GM21723 (cell line): ENCODE results near the gene TRPM6.
A peak's percentile ranks its signal among the peaks of the same experiment; 100 is the strongest.
"Not testable (repeated sequence)": the region's sequence is repeated elsewhere in the genome, so short reads cannot be mapped to it uniquely, and the experiment has no call there.

ENCODE experiments used
- ATAC-seq: cut with Tn5 transposase; IDR thresholded peaks from one replicate; pipeline ENCODE4 v1.9.1; 2021; ENCODE audit warnings: mild to moderate bottlenecking, moderate library complexity; ENCODE audit not compliant: unreplicated experiment

TRPM6 gene

DNA sequence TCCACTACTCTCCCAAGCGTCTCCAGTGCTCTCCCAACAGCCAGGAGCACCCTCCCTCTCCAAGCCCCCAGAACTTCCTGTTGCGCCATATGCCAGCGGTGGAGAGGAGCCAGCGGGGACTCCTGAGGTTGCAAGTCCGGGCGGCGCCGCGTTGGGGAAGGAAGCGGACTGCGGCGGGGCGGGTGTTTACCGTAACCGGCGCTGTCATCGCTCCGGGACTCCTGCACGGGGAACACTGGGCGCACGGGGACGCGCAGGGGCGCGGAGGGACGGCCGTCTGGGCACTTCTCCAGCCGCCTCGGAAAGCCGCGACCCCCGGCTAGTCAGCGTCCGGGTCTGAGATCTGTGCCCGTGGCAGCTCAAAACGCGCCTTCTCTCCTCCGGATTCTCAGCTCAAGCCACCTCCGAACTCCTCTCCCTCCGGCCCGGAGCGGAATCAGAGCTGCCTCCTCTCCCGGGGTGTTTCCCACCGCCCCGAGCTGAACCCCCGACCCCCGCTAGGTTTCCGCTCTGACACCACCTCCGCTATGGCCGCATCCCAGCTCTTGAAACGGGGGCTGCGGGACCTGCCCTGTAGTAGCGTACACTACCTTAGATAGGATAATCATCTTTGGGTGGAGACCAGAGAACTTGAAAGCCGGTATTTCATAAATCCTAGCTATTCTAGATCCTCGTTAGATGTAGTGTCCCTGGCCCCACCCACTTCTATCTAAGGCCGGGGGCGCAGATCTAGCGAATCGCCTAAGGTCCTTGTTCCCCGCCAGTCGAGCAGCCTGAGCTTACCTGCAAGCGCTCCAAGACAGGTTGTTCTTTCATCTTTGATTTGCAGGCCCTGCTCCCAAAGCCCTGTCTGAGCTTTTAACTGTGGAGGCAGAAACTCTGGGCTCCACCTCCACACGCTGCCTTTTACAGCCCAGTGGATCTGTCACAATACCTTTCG lies at the start of gene TRPM6:
TSS of gene TRPM6 (minus strand) at position 881 of the 940 bp plus-strand sequence. CDS start at position 816, 65 bp downstream.
- peak; percentile 64 for ATAC-seq

DNA sequence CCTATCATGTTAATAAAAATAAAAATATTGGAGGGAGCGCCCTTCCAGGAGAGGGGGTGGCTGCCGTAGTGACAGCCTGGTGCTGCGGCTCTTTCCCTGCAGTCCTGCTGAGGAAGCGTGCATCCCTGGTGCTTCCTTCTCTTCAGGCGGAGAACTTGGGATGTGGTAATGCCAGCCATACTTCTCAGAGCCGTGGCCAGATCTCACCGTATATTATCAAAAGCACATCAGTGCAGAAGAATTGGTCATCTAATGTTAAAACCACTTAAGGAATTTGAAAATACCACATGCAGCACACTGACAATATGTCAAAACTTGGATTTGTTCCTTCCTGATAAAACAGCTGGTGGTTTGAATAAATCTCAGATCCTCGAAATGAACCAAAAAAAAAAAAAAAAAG lies 47.3 kb upstream of the TRPM6 start:
- no peak for ATAC-seq

DNA sequence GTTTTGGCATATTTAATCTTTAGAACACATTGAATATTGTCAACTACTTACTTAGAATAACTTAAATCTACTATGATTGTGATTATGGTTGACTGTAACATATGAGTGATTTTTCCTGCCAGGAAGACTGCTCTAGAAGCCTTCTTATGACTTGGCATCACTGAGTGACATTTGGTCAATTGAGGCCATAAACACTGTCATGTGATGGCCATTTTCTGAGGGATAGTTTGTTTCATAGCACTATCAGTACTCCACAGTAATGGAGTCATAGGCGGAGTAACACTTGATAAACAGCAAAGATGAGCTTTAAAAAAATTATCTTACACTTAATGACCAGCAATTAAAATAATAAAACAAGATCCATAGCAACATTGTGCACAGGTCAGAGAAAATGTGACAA lies 34.0 kb upstream of the TRPM6 start:
- no peak for ATAC-seq

DNA sequence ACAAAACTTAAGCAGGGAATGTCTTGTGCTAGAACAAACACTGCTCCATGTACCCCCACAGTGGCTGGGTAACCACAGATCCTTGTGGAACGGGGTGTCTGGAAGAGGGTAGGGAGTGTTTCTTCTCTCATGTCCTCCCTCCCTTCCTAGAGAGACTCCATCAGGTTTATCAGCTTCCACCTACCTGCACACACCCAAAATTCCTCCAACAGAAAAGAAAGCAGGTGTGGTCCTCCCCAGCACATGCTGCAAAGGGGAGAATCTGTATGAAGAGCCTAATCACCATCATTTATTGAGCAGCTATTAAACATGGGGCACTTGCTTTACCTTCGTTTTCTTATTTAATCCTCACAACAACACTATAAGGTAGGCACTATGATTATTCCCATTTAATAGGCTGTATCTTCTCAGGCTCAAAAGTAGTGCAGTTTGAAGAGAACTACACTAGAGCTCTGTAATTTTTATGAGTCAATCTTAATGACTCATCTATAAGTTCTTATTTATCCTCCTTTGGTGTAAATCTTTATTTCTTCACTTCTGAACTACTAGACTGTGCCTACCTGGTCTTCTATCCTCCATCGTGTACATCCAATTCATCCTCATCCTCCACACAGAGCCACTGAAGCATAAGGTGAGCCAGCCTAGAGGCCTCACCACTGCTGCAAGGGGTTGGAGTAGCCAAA lies 33.4 kb upstream of the TRPM6 start:
- no peak for ATAC-seq

GRCh38 chr9:74910036-74910435 lies 22.3 kb upstream of the TRPM6 start:
- no peak for ATAC-seq

DNA sequence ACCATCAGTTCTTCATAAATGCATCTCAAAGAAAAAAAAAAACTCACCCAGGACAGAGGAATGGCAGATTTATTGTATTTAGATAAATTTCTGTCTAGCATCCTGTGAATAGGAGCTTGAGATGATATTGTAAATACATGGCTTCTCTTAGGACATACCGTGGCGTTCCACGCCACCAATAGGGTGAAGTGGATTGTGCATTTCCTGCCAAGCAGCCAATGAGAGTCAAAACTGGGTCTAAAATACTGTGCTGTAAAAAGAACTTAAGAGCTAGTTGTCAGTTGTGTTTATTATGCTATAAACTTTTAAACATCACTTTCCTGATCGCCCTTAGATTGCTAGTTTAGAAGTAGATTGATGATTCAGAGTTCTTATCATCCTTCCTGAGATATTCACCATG lies 20.9 kb upstream of the TRPM6 start:
- no peak for ATAC-seq

GRCh38 chr9:74907085-74907484 lies 19.4 kb upstream of the TRPM6 start:
- ATAC-seq = no peak

DNA sequence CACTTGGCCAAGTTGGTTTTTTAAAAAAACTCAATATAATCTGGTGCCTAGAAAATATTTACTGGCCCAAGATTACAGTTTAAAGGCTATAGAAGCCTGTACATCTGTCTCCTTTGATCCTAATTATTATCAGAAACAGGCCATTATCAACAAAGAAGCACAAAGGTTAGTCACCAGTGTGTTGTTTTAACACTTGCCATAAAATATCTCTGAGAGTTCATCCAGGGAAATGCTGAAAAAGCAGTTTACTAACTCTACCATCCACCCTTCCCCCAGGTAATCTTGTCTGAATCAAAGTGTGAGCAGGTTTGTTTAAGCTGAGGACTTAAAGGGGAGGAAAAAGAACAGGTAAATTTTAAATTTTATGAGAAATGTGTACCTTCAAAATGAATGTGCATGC lies 13.3 kb upstream of the TRPM6 start:
- no peak for ATAC-seq

DNA sequence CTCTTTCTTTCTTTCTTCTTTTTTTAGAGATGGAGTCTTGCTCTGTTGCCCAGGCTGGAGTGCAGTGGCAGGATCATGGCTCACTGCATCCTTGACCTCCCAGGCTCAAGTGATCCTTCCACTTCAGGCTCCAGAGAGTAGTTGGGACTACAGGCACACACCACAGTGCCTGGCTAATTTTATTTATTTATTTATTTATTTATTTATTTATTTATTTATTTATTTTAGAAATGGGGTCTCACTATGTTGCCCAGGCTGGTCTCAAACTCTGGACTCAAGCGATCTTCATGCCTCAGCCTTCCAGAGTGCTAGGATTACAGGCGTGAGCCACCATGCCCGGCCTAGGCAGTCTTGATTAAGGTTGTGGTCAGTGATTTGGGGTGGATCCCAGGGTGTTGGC lies 728 bp upstream of the TRPM6 start:
- ATAC-seq = not testable (repeated sequence)

- ATAC-seq = no peak
These were observed 255 bp upstream of the TRPM6 start for GRCh38 chr9:74887981-74888370.

DNA sequence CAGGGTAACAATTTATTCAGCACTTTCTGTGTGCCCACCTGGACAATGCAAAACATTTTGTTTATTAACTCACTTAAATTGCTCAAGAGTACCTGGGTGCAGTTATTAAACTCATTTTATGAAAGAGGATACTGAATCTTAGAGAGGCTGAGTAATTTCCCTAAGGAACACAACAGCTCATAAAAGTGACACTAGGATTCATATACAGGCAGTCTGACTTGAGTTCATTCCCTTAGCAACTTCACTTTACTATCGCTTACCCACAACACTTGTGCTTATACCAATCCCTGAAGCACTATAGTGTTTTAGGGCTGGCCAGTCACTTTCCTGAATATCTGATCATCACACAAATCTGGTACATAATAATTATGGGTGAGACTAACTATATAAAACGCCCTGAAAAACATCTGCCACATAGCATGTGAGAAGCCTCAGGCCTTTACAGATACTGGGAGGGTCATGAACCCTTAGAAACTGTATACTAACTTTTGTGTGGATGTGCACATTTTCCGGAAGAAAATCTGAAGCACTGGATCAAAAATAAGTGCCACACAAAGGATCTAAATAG lies 11.3 kb downstream of the TRPM6 start:
- no peak for ATAC-seq

GRCh38 chr9:74875656-74876055 lies 12.1 kb downstream of the TRPM6 start:
- no peak for ATAC-seq

GRCh38 chr9:74874220-74874619 lies 13.5 kb downstream of the TRPM6 start:
- ATAC-seq = no peak

DNA sequence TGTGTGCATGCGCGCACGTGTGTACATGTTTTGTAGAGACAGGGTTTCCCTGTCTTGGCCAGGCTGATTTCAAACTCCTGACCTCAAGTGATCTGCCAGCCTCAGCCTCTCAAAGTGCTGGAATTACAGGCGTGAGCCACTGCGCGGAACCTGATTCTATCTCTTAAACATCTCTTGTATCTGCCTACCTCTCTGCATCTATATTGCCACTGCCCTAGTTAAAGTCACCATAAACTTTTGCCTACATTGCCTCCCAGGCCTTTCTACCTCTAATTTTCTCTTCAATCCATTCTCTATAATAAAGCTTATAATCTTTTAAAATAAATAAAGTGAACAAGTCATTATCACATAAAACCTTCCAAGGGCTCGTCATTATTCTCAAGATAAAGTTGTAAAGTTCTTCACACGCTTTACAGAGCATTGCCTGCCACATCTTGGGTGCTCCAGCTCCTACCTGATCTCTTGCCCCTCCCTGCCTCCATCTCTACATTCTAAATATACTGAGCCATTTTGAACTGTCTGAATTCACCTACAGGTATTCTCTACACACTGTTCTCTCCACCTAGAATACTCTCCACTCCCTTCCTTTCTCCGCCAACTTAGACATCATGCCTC lies 15.0 kb downstream of the TRPM6 start:
- ATAC-seq = no peak

DNA sequence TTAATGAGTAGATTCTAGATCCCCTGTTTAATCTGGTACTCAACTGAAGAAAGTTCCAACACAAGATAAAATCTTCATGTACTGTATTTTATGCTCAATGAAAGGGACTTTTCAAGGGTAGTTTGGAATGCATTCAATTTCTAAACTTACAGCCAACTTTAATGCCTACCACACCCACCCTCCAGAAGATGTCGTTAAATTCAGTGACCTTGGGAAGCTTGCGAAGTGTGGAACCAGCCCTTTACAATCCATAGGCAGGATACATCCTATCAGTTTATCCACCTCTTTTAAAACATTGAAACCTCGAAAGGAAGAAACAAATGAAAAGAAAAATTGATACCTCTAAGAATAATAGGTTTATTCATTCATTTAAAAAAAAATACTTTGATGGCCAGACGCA lies 20.2 kb downstream of the TRPM6 start:
- ATAC-seq = no peak

DNA sequence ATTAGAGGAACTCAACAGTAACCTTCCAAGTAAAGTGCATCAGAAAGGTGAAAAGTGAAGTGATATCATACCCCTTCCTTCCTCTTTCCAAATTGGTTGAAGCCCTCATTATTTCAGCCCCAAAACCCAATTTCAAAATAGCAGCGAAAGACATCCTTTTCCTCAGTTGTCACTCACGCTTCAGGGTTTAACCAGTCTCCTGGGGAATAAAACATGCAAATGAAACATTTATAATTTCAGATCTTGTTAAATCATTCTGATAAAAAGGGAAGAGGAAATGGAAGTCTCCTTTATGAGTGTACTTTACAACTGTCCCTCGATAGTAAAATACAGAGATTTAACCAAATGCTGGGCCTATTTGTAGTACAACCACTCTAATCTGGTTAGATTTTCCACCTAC lies 22.5 kb downstream of the TRPM6 start:
- no peak for ATAC-seq

DNA sequence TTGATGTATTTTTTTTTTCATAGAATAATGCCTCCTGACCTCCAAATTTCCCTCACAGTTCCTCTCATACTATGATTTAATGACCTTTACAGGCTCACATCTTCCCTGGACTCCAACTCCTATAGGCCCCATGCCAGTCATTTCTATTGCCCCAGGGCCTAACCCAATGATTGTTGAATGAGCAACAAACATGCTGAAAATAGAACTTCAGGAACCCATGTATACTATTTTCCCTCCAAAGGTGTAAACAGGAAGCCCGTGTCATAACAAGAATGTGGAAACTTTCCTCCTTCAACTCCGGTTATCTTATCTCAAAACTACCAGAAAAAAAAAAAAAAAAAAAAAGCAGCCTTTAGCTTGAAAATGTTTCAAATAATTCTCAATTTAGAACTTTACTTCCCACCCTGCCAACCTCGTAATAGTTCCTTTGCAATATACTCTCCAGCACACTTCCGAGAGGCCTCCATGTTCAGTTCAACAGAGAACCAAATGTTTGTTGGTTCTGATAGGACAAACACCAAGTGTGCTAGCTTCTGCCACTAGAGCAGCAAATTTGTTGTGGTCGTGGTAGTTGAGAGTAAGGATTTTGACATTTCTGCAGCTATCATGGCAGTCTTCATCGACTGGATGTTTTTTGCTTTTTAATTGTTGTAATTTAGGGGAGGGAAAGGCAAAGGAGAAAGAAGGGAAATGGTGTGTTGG lies 25.8 kb downstream of the TRPM6 start:
- no peak for ATAC-seq

DNA sequence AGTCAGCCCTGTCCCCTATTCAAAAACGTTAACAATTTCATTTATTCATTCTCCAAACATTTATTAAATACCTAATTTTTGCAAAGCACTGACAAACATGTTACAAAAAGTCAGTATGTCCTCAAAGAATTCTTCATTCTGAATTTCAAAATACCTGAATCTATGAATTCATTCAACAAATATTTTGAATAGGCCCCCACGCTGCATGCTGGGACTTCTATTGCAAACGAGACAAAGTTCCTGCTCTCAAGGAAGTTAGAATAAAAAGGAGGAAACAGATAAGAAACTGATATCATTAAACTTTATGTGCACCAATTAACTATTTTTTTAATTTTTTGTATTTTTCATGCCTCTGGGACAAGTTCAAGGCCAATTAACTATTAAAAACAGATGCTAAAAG lies 26.6 kb downstream of the TRPM6 start:
- no peak for ATAC-seq

- not testable (repeated sequence) for ATAC-seq
These were observed 27.5 kb downstream of the TRPM6 start for GRCh38 chr9:74860247-74860646.

- ATAC-seq = no peak
These were observed 27.9 kb downstream of the TRPM6 start for GRCh38 chr9:74859786-74860185.
